ENCODE data around the gene EML5. TPM values are rescaled to one million over a fixed set of nuclear protein-coding genes. Genes with fewer than 3 reads are reported as not detected.
A peak's percentile ranks its signal among the peaks of the same experiment; 100 is the strongest.

Gene EML5
- total RNA-seq: 1 to 10 TPM; 2.2 to 2.9 TPM

GRCh38 chr14:88792473-88793258 lies at the start of gene EML5:
TSS of gene EML5 (minus strand) at chr14:88792953. CDS start at chr14:88792503, 450 bp downstream.
- POLR2A ChIA-PET: interaction anchor here (1.0 to 1.2 kb wide), 2 partner anchors 32 to 1164 kb away, joined by 3 to 7 read pairs; partner anchors contain the start of gene TTC8
- H3K9me3 Mint-ChIP-seq: no peaks in the 10 kb centered on the region
- H3K4me1 Mint-ChIP-seq: peaks cover 13% of the 10 kb centered on the region
- peak; percentile 86 for ATAC-seq (ENCODE audit: low read depth)
- peaks cover 13% of the 10 kb centered on the region for H3K27me3 Mint-ChIP-seq
- H3K36me3 Mint-ChIP-seq: no peaks in the 10 kb centered on the region
- H3K27ac Mint-ChIP-seq: peak within 1 kb of the TSS; percentile 21
- peak; percentile 88 for DNase-seq
- peak within 1 kb of the TSS; percentile 87 for H3K4me3 Mint-ChIP-seq

- H3K9me3 Mint-ChIP-seq: no peaks in the 10 kb centered on the region
- no peak for ATAC-seq (ENCODE audit: low read depth)
- H3K27ac Mint-ChIP-seq: no peak overlapping the region
Observed at GRCh38 chr14:88842414-88842813, 49.7 kb upstream of the EML5 start.

GRCh38 chr14:88841741-88842140 lies 49.0 kb upstream of the EML5 start:
- no peak for ATAC-seq (ENCODE audit: low read depth)
- Mint-ChIP-seq H3K4me3 (no peak overlapping the region), H3K27me3 (no peaks in the 10 kb centered on the region), H3K4me1 (no peaks in the 10 kb centered on the region), H3K9me3 (no peaks in the 10 kb centered on the region), H3K27ac (no peak overlapping the region), H3K36me3 (no peaks in the 10 kb centered on the region)
- POLR2A ChIA-PET: no interaction called here
- DNase-seq: no peak

More at GRCh38 chr14:88842414-88842813, 49.7 kb upstream of the EML5 start:
- POLR2A ChIA-PET: no interaction called here
- no peak for DNase-seq
- H3K27me3 Mint-ChIP-seq: no peaks in the 10 kb centered on the region
- H3K4me3 Mint-ChIP-seq: no peak overlapping the region
- H3K36me3 Mint-ChIP-seq: no peaks in the 10 kb centered on the region
- no peaks in the 10 kb centered on the region for H3K4me1 Mint-ChIP-seq

GRCh38 chr14:88840926-88841325 lies 48.2 kb upstream of the EML5 start:
- no peaks in the 10 kb centered on the region for H3K36me3 Mint-ChIP-seq
- no peak for ATAC-seq (ENCODE audit: low read depth)
- H3K4me3 Mint-ChIP-seq: no peak overlapping the region
- H3K9me3 Mint-ChIP-seq: no peaks in the 10 kb centered on the region
- no peak for DNase-seq
- POLR2A ChIA-PET: no interaction called here
- no peaks in the 10 kb centered on the region for H3K27me3 Mint-ChIP-seq
- no peak overlapping the region for H3K27ac Mint-ChIP-seq
- H3K4me1 Mint-ChIP-seq: no peaks in the 10 kb centered on the region

GRCh38 chr14:88838015-88838414 lies 45.3 kb upstream of the EML5 start:
- Mint-ChIP-seq H3K4me3 (no peak overlapping the region), H3K27ac (no peak overlapping the region), H3K9me3 (no peaks in the 10 kb centered on the region), H3K36me3 (no peaks in the 10 kb centered on the region), H3K4me1 (no peaks in the 10 kb centered on the region), H3K27me3 (peaks cover 2% of the 10 kb centered on the region)
- DNase-seq (no peak), ATAC-seq (ENCODE audit: low read depth) (no peak)
- POLR2A ChIA-PET: no interaction called here

GRCh38 chr14:88837495-88837894 lies 44.7 kb upstream of the EML5 start:
- POLR2A ChIA-PET: no interaction called here
- H3K27me3 Mint-ChIP-seq: peaks cover 2% of the 10 kb centered on the region
- H3K4me1 Mint-ChIP-seq: no peaks in the 10 kb centered on the region
- DNase-seq (no peak), ATAC-seq (ENCODE audit: low read depth) (no peak)
- no peaks in the 10 kb centered on the region for H3K36me3 Mint-ChIP-seq
- no peaks in the 10 kb centered on the region for H3K9me3 Mint-ChIP-seq
- H3K27ac Mint-ChIP-seq: no peak overlapping the region
- no peak overlapping the region for H3K4me3 Mint-ChIP-seq

GRCh38 chr14:88835661-88836060 lies 42.9 kb upstream of the EML5 start:
- POLR2A ChIA-PET: no interaction called here
- Mint-ChIP-seq H3K9me3 (no peaks in the 10 kb centered on the region), H3K4me3 (no peak overlapping the region), H3K36me3 (no peaks in the 10 kb centered on the region), H3K4me1 (peaks cover 5% of the 10 kb centered on the region), H3K27me3 (peaks cover 2% of the 10 kb centered on the region), H3K27ac (no peak overlapping the region)
- ATAC-seq (ENCODE audit: low read depth) (no peak), DNase-seq (no peak)

GRCh38 chr14:88834883-88835431 lies 42.2 kb upstream of the EML5 start:
- Mint-ChIP-seq H3K36me3 (no peaks in the 10 kb centered on the region), H3K9me3 (no peaks in the 10 kb centered on the region), H3K27ac (no peak overlapping the region), H3K27me3 (peaks cover 2% of the 10 kb centered on the region), H3K4me1 (peaks cover 5% of the 10 kb centered on the region), H3K4me3 (no peak overlapping the region)
- POLR2A ChIA-PET: no interaction called here
- ATAC-seq (ENCODE audit: low read depth) (no peak), DNase-seq (no peak)

GRCh38 chr14:88831284-88831683 lies 38.5 kb upstream of the EML5 start:
- DNase-seq (no peak), ATAC-seq (ENCODE audit: low read depth) (no peak)
- Mint-ChIP-seq H3K4me3 (no peak overlapping the region), H3K27ac (no peak overlapping the region), H3K4me1 (peaks cover 5% of the 10 kb centered on the region), H3K36me3 (no peaks in the 10 kb centered on the region), H3K27me3 (peaks cover 2% of the 10 kb centered on the region), H3K9me3 (no peaks in the 10 kb centered on the region)
- POLR2A ChIA-PET: no interaction called here

GRCh38 chr14:88829685-88830302 lies 37.0 kb upstream of the EML5 start:
- peaks cover 2% of the 10 kb centered on the region for H3K27me3 Mint-ChIP-seq
- POLR2A ChIA-PET: no interaction called here

GRCh38 chr14:88829188-88829587 lies 36.4 kb upstream of the EML5 start:
- Mint-ChIP-seq H3K27ac (no peak overlapping the region), H3K4me3 (no peak overlapping the region), H3K9me3 (no peaks in the 10 kb centered on the region), H3K36me3 (no peaks in the 10 kb centered on the region), H3K4me1 (peaks cover 9% of the 10 kb centered on the region), H3K27me3 (peaks cover 2% of the 10 kb centered on the region)
- POLR2A ChIA-PET: no interaction called here
- DNase-seq: no peak
- ATAC-seq (ENCODE audit: low read depth): no peak

More at GRCh38 chr14:88829685-88830302, 37.0 kb upstream of the EML5 start:
- Mint-ChIP-seq H3K36me3 (no peaks in the 10 kb centered on the region), H3K4me3 (no peak overlapping the region), H3K9me3 (no peaks in the 10 kb centered on the region), H3K4me1 (peaks cover 9% of the 10 kb centered on the region), H3K27ac (no peak overlapping the region)
- ATAC-seq (ENCODE audit: low read depth) (no peak), DNase-seq (no peak)

GRCh38 chr14:88825503-88825902 lies 32.8 kb upstream of the EML5 start:
- no peak overlapping the region for H3K27ac Mint-ChIP-seq

GRCh38 chr14:88825078-88825458 lies 32.3 kb upstream of the EML5 start:
- POLR2A ChIA-PET: interaction anchor here (1.7 kb wide), 1 partner anchor 32 kb away, joined by 7 read pairs; the partner anchor contains the start of gene EML5
- H3K27me3 Mint-ChIP-seq: peaks cover 3% of the 10 kb centered on the region
- ATAC-seq (ENCODE audit: low read depth): no peak
- peaks cover 7% of the 10 kb centered on the region for H3K4me1 Mint-ChIP-seq
- H3K36me3 Mint-ChIP-seq: no peaks in the 10 kb centered on the region
- H3K27ac Mint-ChIP-seq: no peak overlapping the region
- H3K9me3 Mint-ChIP-seq: no peaks in the 10 kb centered on the region
- H3K4me3 Mint-ChIP-seq: peak overlapping the region; percentile 94
- DNase-seq: no peak

More at GRCh38 chr14:88825503-88825902, 32.8 kb upstream of the EML5 start:
- H3K4me1 Mint-ChIP-seq: peaks cover 7% of the 10 kb centered on the region
- no peak for DNase-seq
- H3K4me3 Mint-ChIP-seq: peak overlapping the region; percentile 94
- no peak for ATAC-seq (ENCODE audit: low read depth)
- POLR2A ChIA-PET: interaction anchor here (1.7 kb wide), 1 partner anchor 32 kb away, joined by 7 read pairs; the partner anchor contains the start of gene EML5
- H3K36me3 Mint-ChIP-seq: no peaks in the 10 kb centered on the region
- H3K9me3 Mint-ChIP-seq: no peaks in the 10 kb centered on the region
- peaks cover 3% of the 10 kb centered on the region for H3K27me3 Mint-ChIP-seq
